ENCODE results near the gene PDIA6. TPM values are rescaled to one million over a fixed set of nuclear protein-coding genes. Genes with fewer than 3 reads are reported as not detected.
"Not testable (repeated sequence)": the region's sequence is repeated elsewhere in the genome, so short reads cannot be mapped to it uniquely, and the experiment has no call there.

The PDIA6 gene
- total RNA-seq, 1 donor, result 277 TPM

GRCh38 chr2:10819714-10820314 is 7.2 kb upstream of the PDIA6 start:
- H3K4me3 ChIP-seq (ENCODE audit: low read depth, low read length), result no peak overlapping the region
- DNase-seq (ENCODE audit: low read depth), result no peak
- no peak for TF ChIP-seq CTCF (IDR thresholded peaks at IDR 0.05; ENCODE audit: insufficient read depth, low read length)

GRCh38 chr2:10818984-10819383 is 6.4 kb upstream of the PDIA6 start:
- H3K4me3 ChIP-seq (ENCODE audit: low read depth, low read length), result no peak overlapping the region
- no peak for DNase-seq (ENCODE audit: low read depth)
- TF ChIP-seq CTCF (IDR thresholded peaks at IDR 0.05; ENCODE audit: insufficient read depth, low read length), result no peak

GRCh38 chr2:10818305-10818704 is 5.7 kb upstream of the PDIA6 start:
- H3K4me3 ChIP-seq (ENCODE audit: low read depth, low read length); DNase-seq (ENCODE audit: low read depth): not testable (repeated sequence)

- peak; percentile 21 for TF ChIP-seq CTCF (IDR thresholded peaks at IDR 0.05; ENCODE audit: insufficient read depth, low read length)
- no peak for DNase-seq (ENCODE audit: low read depth)
- no peak overlapping the region for H3K4me3 ChIP-seq (ENCODE audit: low read depth, low read length)
Observed at GRCh38 chr2:10817413-10817812, 4.8 kb upstream of the PDIA6 start.

DNA sequence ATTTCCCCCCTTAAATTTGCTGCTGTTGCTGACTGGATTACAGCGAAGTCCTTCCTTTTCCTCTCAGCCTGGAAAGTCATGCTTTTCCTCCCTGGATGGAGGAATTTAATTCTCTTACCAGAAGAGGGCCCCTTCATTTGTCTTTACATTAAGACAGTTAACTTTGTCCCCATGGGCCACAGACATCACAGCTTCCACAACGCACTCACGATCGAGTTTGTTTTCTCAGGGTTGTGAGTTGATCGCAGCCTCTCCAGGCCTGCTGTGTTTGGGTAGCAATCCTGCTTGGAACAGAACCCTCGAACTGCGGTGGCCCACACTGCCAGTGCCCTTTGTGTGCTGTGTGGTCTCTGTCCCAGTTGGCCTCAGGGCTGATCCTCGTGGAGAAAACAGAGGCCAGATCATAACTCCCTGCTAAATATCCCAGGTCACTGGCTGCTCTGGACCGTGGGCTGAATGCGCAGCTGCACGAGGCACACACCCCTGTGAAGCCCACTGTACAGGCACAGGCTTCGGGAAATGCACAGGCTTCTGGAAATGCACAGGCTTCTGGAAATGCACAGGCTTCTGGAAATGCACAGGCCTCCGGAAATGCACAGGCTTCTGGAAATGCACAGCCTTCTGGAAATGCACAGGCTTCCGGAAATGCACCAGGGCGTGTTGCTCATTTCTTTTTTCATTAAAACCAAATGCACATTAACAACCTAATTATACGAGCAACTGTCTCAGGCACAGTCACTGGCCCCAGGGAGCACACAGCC is 2.2 kb upstream of the PDIA6 start:
- no peak for TF ChIP-seq CTCF (IDR thresholded peaks at IDR 0.05; ENCODE audit: insufficient read depth, low read length)
- no peak for DNase-seq (ENCODE audit: low read depth)

GRCh38 chr2:10814142-10814541 is 1.6 kb upstream of the PDIA6 start:
- no peak for TF ChIP-seq CTCF (IDR thresholded peaks at IDR 0.05; ENCODE audit: insufficient read depth, low read length)
- no peak for DNase-seq (ENCODE audit: low read depth)

More for the DNA sequence above, 2.2 kb upstream of the PDIA6 start:
- no peak overlapping the region for H3K4me3 ChIP-seq (ENCODE audit: low read depth, low read length)

DNA sequence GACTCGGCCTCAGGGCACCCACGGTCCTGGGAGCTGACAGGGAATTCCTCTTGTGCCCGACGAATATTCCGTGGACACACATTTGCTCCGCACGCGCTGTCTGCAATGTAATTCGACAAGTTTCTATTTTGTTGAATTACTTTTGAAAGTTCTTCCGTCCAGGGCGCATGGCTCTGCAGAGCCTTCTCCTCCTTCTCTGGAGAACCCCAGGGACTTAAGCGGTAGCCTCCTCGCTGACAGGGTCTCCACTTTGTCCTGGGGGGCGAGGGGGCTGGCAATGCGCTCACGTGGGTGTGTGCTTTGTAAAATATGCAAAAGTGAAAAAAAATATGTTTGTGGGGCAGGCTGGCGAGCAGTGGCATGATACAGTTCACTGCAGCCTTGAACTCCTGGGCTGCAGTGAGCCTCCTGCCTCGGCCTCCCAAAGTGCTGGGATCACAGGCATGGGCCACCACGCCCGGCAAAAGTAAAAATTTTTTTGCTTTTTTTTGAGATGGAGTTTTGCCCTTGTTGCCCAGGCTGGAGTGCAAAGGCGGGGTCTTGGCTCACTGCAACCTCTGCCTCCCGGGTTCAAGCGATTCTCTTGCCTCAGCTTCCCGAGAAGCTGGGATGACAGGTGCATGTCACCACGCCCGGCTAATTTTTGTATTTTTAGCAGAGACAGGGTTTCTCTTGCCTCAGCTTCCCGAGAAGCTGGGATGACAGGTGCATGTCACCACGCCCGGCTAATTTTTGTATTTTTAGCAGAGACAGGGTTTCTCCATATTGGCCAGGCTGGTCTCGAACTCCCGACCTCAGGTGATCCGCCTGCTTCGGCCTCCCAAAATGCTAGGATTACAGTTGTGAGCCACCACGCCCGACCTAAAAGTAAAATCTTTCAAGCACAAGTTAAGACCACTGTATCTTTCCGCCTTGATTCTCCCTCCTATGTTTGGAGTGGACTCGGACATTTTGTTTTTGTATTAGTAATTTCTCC is 866 bp upstream of the PDIA6 start:
- H3K4me3 ChIP-seq (ENCODE audit: low read depth, low read length), result peak overlapping the region; percentile 65
- DNase-seq (ENCODE audit: low read depth), result peak; percentile 52

More at GRCh38 chr2:10814142-10814541, 1.6 kb upstream of the PDIA6 start:
- no peak overlapping the region for H3K4me3 ChIP-seq (ENCODE audit: low read depth, low read length)
